Kidney epithelial cell (primary cell): ENCODE measurements around the gene MICAL3. TPM values are rescaled to one million over a fixed set of nuclear protein-coding genes. Genes with fewer than 3 reads are reported as not detected.

Experiments
- DNase-seq: peaks from one replicate; pipeline ENCODE4 v3.0.0-alpha.2; 2010; ENCODE audit warnings: low read depth
- H3K27me3 ChIP-seq: 2 replicates; pipeline ENCODE4 v1.6.0; 2011; ENCODE audit warnings: low read length; ENCODE audit not compliant: control insufficient read depth, insufficient read depth
- H3K36me3 ChIP-seq: 2 replicates; pipeline ENCODE4 v1.5.1; 2011; ENCODE audit warnings: low read length; ENCODE audit not compliant: control insufficient read depth, insufficient read depth
- H3K4me3 ChIP-seq: 2 replicates; pipeline ENCODE4 v1.5.1; 2011; ENCODE audit warnings: low read depth, mild to moderate bottlenecking, control low read depth, low read length
- CTCF ChIP-seq: IDR thresholded peaks from 2 replicates; pipeline ENCODE4 v1.5.1; 2011; ENCODE audit warnings: mild to moderate bottlenecking, moderate library complexity, low read length, control low read depth, inconsistent platforms; ENCODE audit not compliant: insufficient read depth, poor library complexity, severe bottlenecking
- total RNA-seq: library from RNA; depleted of rRNA; stranded (reverse); fragments of >200 nt; gene quantifications from 2 replicates; pipeline ENCODE4 v1.2.3, GENCODE V29; 2015

The MICAL3 gene
- total RNA-seq, 1 donor from 2014 or later, result 38.9 TPM

GRCh38 chr22:17810570-17811116 lies 213.7 kb downstream of the MICAL3 start:
- no peak for DNase-seq
- Histone ChIP-seq H3K4me3 (no peak overlapping the region), H3K27me3 (no peaks in the 10 kb centered on the region), H3K36me3 (peaks cover 1% of the 10 kb centered on the region)
- no peak for TF ChIP-seq CTCF

GRCh38 chr22:17808693-17809403 lies 215.5 kb downstream of the MICAL3 start:
- Histone ChIP-seq H3K36me3 (peaks cover 3% of the 10 kb centered on the region), H3K4me3 (no peak overlapping the region), H3K27me3 (no peaks in the 10 kb centered on the region)
- TF ChIP-seq CTCF, result no peak
- DNase-seq, result no peak

GRCh38 chr22:17807578-17808410 lies 216.6 kb downstream of the MICAL3 start:
- no peak for TF ChIP-seq CTCF
- no peaks in the 10 kb centered on the region for H3K27me3 ChIP-seq
- H3K36me3 ChIP-seq, result peaks cover 3% of the 10 kb centered on the region
- no peak for DNase-seq
- no peak overlapping the region for H3K4me3 ChIP-seq

GRCh38 chr22:17807086-17807485 lies 217.3 kb downstream of the MICAL3 start:
- Histone ChIP-seq H3K4me3 (no peak overlapping the region), H3K36me3 (peaks cover 3% of the 10 kb centered on the region), H3K27me3 (no peaks in the 10 kb centered on the region)
- no peak for TF ChIP-seq CTCF
- no peak for DNase-seq

- DNase-seq, result no peak
- TF ChIP-seq CTCF, result no peak
- Histone ChIP-seq H3K4me3 (no peak overlapping the region), H3K36me3 (peaks cover 3% of the 10 kb centered on the region), H3K27me3 (no peaks in the 10 kb centered on the region)
Measured at GRCh38 chr22:17806437-17806836, 217.9 kb downstream of the MICAL3 start.
